SK-N-SH treated with all-trans-retinoic acid at 6 μM for 48 hours (cell line): ENCODE results near the gene TRAF7.

ENCODE experiments used
- ATAC-seq: fragments of 200-7000 bp; cut with Tn5 transposase; 3 replicates; pipeline ENCODE4 v1.9.1; 2020; ENCODE audit warnings: mild to moderate bottlenecking, moderate library complexity
- ARNTL ChIP-seq: fragments of 450-650 bp; formaldehyde crosslinking; IDR thresholded peaks from 2 replicates; pipeline ENCODE4 v1.5.0; 2020; ENCODE audit warnings: low read depth, mild to moderate bottlenecking, moderate library complexity, borderline replicate concordance
- BACH2 ChIP-seq: fragments of 250-450 bp; sonication (Bioruptor Pico); IDR thresholded peaks from 2 replicates; pipeline ENCODE4 v1.9.0; 2021; ENCODE audit warnings: mild to moderate bottlenecking, borderline replicate concordance
- CREB5 ChIP-seq: fragments of 250-450 bp; sonication (Bioruptor Pico); IDR thresholded peaks from 2 replicates; pipeline ENCODE4 v1.5.1; 2020; ENCODE audit warnings: low read depth, mild to moderate bottlenecking, moderate library complexity
- CSDC2 ChIP-seq: fragments of 250-450 bp; sonication (Bioruptor Pico); IDR thresholded peaks from 2 replicates; pipeline ENCODE4 v1.5.0; 2020; ENCODE audit warnings: mild to moderate bottlenecking, moderate library complexity
- ESRRG ChIP-seq: fragments of 250-450 bp; sonication (Bioruptor Pico); IDR thresholded peaks from 2 replicates; pipeline ENCODE4 v1.6.1; 2021; ENCODE audit warnings: mild to moderate bottlenecking
- GLIS3 ChIP-seq: fragments of 250-450 bp; sonication (Bioruptor Pico); IDR thresholded peaks from 2 replicates; pipeline ENCODE4 v1.5.0; 2020; ENCODE audit warnings: mild to moderate bottlenecking, moderate library complexity
- ISL1 ChIP-seq: fragments of 250-450 bp; sonication (Bioruptor Pico); IDR thresholded peaks from 2 replicates; pipeline ENCODE4 v2.1.2; 2022; ENCODE audit warnings: mild to moderate bottlenecking, moderate library complexity
- OSR1 ChIP-seq: fragments of 250-450 bp; sonication (Bioruptor Pico); IDR thresholded peaks from 2 replicates; pipeline ENCODE4 v1.8.0; 2022; ENCODE audit warnings: moderate library complexity, mild to moderate bottlenecking, inconsistent platforms
- PPARA ChIP-seq: fragments of 250-450 bp; sonication (Bioruptor Pico); IDR thresholded peaks from 2 replicates; pipeline ENCODE4 v1.5.0; 2020; ENCODE audit warnings: mild to moderate bottlenecking, borderline replicate concordance
- RARB ChIP-seq: fragments of 250-450 bp; sonication (Bioruptor Pico); IDR thresholded peaks from 2 replicates; pipeline ENCODE4 v1.8.0; 2021; ENCODE audit warnings: mild to moderate bottlenecking, moderate library complexity
- SNAI2 ChIP-seq: fragments of 250-450 bp; sonication (Bioruptor Pico); IDR thresholded peaks from 2 replicates; pipeline ENCODE4 v1.5.0; 2020; ENCODE audit warnings: mild to moderate bottlenecking, moderate library complexity
- TCF4 ChIP-seq: fragments of 250-450 bp; sonication (Bioruptor Pico); IDR thresholded peaks from 2 replicates; pipeline ENCODE4 v1.8.0; 2021; ENCODE audit warnings: mild to moderate bottlenecking, moderate library complexity, borderline replicate concordance
- TOX ChIP-seq: fragments of 250-450 bp; sonication (Bioruptor Pico); IDR thresholded peaks from 2 replicates; pipeline ENCODE4 v1.8.0; 2021; ENCODE audit warnings: mild to moderate bottlenecking, moderate library complexity, borderline replicate concordance
- ZC3H10 ChIP-seq: fragments of 250-450 bp; sonication (Bioruptor Pico); IDR thresholded peaks from 2 replicates; pipeline ENCODE4 v1.5.1; 2021; ENCODE audit warnings: mild to moderate bottlenecking, moderate library complexity
- ZFP3 ChIP-seq: fragments of 250-450 bp; sonication (Bioruptor Pico); IDR thresholded peaks from 2 replicates; pipeline ENCODE4 v1.5.0; 2020; ENCODE audit warnings: mild to moderate bottlenecking, moderate library complexity
- ZFP30 ChIP-seq: fragments of 450-650 bp; formaldehyde crosslinking; IDR thresholded peaks from 2 replicates; pipeline ENCODE4 v1.5.0; 2022; ENCODE audit warnings: mild to moderate bottlenecking, moderate library complexity
- ZNF565 ChIP-seq: fragments of 450-650 bp; formaldehyde crosslinking; conservative IDR thresholded peaks from 2 replicates; pipeline ENCODE4 v1.5.0; 2020; ENCODE audit warnings: low read depth, mild to moderate bottlenecking, moderate library complexity
- ZNF70 ChIP-seq: fragments of 450-650 bp; formaldehyde crosslinking; IDR thresholded peaks from 2 replicates; pipeline ENCODE4 v1.5.0; 2020; ENCODE audit warnings: mild to moderate bottlenecking, moderate library complexity
- ZNF8 ChIP-seq: fragments of 450-650 bp; formaldehyde crosslinking; IDR thresholded peaks from 2 replicates; pipeline ENCODE4 v1.5.0; 2020; ENCODE audit warnings: mild to moderate bottlenecking, moderate library complexity
- TF ChIP-seq, protein P1 (sequence below): fragments of 250-450 bp; sonication (Bioruptor Pico); IDR thresholded peaks from 2 replicates; pipeline ENCODE4 v1.5.0; 2020; ENCODE audit warnings: mild to moderate bottlenecking, moderate library complexity
- TF ChIP-seq, protein P2 (sequence below): fragments of 250-450 bp; sonication (Bioruptor Pico); IDR thresholded peaks from 2 replicates; pipeline ENCODE4 v1.8.0; 2020; ENCODE audit warnings: mild to moderate bottlenecking, moderate library complexity, borderline replicate concordance
- TF ChIP-seq, protein P3 (sequence below): fragments of 250-450 bp; sonication (Bioruptor Pico); IDR thresholded peaks from 2 replicates; pipeline ENCODE4 v1.5.1; 2021; ENCODE audit warnings: mild to moderate bottlenecking, moderate library complexity
- TF ChIP-seq, protein P4 (sequence below): fragments of 250-450 bp; sonication (Bioruptor Pico); IDR thresholded peaks from 2 replicates; pipeline ENCODE4 v1.8.0; 2021; ENCODE audit warnings: low read depth, mild to moderate bottlenecking, moderate library complexity, borderline replicate concordance

TRAF7 gene

DNA sequence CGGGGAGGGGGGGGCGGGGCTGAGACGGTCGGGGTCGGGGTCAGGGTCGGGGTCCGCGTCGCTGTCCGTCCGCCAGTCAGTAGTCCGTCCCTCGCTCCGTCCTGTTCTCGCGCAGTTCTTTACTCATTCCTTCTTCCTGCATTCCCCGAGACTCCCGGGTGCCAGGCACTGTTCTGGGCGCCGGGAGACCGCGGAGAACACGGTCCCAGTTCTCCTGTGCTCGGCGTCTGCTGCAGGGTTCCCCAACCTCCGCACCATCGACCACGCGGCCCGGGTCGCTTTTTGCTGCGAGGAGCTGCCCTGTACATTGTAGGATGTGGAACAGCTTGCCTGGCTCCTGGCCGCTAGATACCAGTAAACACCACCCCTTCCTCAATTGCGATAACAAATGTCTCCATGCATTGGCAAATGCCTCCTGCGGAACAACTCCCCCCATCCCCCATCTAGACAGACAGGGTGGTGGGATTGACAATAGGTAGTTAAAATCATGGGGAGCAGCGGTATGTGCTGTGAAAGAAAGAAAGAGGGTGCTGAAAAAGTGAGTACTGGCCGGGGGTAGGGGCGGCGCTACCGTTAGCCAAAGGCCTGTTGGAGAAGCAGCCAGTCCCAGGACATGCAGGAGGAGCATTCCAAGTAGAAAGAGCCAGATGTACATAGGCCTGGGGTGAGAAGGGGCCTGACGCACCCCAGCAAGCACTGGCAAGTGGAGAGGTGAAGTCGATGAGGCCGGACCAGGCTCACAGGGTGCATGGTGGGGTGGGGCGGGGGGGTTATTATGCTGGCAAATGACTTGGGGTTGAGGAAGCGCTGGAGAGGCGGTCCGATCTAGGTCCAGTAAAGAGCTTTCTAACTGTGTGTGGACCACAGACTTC is 631 bp downstream of the TRAF7 start:
- peak; percentile 22 for ATAC-seq
- TF ChIP-seq ZNF8 (no peak), OSR1 (CRISPR knock-in tag) (no peak), ISL1 (CRISPR knock-in tag) (no peak), ARNTL (CRISPR knock-in tag) (no peak), ZNF70 (no peak), CSDC2 (CRISPR knock-in tag) (no peak), CREB5 (CRISPR knock-in tag) (no peak), TCF4 (CRISPR knock-in tag) (no peak), RARB (no peak), ESRRG (CRISPR knock-in tag) (no peak), GLIS3 (no peak), ZC3H10 (CRISPR knock-in tag) (no peak), ZFP3 (CRISPR knock-in tag) (no peak), ZFP30 (CRISPR knock-in tag) (no peak), ZNF565 (CRISPR knock-in tag) (no peak), BACH2 (CRISPR knock-in tag) (no peak), SNAI2 (no peak)
- TF ChIP-seq, protein P1, sequence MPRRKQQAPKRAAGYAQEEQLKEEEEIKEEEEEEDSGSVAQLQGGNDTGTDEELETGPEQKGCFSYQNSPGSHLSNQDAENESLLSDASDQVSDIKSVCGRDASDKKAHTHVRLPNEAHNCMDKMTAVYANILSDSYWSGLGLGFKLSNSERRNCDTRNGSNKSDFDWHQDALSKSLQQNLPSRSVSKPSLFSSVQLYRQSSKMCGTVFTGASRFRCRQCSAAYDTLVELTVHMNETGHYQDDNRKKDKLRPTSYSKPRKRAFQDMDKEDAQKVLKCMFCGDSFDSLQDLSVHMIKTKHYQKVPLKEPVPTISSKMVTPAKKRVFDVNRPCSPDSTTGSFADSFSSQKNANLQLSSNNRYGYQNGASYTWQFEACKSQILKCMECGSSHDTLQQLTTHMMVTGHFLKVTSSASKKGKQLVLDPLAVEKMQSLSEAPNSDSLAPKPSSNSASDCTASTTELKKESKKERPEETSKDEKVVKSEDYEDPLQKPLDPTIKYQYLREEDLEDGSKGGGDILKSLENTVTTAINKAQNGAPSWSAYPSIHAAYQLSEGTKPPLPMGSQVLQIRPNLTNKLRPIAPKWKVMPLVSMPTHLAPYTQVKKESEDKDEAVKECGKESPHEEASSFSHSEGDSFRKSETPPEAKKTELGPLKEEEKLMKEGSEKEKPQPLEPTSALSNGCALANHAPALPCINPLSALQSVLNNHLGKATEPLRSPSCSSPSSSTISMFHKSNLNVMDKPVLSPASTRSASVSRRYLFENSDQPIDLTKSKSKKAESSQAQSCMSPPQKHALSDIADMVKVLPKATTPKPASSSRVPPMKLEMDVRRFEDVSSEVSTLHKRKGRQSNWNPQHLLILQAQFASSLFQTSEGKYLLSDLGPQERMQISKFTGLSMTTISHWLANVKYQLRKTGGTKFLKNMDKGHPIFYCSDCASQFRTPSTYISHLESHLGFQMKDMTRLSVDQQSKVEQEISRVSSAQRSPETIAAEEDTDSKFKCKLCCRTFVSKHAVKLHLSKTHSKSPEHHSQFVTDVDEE (CRISPR knock-in tag) = no peak
- TF ChIP-seq, protein P2, sequence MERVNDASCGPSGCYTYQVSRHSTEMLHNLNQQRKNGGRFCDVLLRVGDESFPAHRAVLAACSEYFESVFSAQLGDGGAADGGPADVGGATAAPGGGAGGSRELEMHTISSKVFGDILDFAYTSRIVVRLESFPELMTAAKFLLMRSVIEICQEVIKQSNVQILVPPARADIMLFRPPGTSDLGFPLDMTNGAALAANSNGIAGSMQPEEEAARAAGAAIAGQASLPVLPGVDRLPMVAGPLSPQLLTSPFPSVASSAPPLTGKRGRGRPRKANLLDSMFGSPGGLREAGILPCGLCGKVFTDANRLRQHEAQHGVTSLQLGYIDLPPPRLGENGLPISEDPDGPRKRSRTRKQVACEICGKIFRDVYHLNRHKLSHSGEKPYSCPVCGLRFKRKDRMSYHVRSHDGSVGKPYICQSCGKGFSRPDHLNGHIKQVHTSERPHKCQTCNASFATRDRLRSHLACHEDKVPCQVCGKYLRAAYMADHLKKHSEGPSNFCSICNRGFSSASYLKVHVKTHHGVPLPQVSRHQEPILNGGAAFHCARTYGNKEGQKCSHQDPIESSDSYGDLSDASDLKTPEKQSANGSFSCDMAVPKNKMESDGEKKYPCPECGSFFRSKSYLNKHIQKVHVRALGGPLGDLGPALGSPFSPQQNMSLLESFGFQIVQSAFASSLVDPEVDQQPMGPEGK = no peak
- TF ChIP-seq, protein P3, sequence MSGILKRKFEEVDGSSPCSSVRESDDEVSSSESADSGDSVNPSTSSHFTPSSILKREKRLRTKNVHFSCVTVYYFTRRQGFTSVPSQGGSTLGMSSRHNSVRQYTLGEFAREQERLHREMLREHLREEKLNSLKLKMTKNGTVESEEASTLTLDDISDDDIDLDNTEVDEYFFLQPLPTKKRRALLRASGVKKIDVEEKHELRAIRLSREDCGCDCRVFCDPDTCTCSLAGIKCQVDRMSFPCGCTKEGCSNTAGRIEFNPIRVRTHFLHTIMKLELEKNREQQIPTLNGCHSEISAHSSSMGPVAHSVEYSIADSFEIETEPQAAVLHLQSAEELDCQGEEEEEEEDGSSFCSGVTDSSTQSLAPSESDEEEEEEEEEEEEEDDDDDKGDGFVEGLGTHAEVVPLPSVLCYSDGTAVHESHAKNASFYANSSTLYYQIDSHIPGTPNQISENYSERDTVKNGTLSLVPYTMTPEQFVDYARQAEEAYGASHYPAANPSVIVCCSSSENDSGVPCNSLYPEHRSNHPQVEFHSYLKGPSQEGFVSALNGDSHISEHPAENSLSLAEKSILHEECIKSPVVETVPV (CRISPR knock-in tag) = no peak

GRCh38 chr16:2156849-2157224 is 1.3 kb downstream of the TRAF7 start:
- no peak for ATAC-seq
- no peak for TF ChIP-seq PPARA (CRISPR knock-in tag)
- no peak for TF ChIP-seq CSDC2 (CRISPR knock-in tag)
- TF ChIP-seq ZFP3 (CRISPR knock-in tag) = no peak
- TF ChIP-seq TOX (CRISPR knock-in tag) = no peak
- TF ChIP-seq, protein P2 = no peak
- TF ChIP-seq ZFP30 (CRISPR knock-in tag) = no peak
- TF ChIP-seq SNAI2 = no peak
- TF ChIP-seq, protein P3 (CRISPR knock-in tag) = no peak
- no peak for TF ChIP-seq ZNF565 (CRISPR knock-in tag)
- TF ChIP-seq GLIS3 = no peak
- TF ChIP-seq, protein P1 (CRISPR knock-in tag) = no peak
- TF ChIP-seq, protein P4, sequence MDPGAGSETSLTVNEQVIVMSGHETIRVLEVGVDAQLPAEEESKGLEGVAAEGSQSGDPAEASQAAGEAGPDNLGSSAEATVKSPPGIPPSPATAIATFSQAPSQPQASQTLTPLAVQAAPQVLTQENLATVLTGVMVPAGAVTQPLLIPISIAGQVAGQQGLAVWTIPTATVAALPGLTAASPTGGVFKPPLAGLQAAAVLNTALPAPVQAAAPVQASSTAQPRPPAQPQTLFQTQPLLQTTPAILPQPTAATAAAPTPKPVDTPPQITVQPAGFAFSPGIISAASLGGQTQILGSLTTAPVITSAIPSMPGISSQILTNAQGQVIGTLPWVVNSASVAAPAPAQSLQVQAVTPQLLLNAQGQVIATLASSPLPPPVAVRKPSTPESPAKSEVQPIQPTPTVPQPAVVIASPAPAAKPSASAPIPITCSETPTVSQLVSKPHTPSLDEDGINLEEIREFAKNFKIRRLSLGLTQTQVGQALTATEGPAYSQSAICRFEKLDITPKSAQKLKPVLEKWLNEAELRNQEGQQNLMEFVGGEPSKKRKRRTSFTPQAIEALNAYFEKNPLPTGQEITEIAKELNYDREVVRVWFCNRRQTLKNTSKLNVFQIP (CRISPR knock-in tag) = no peak
- no peak for TF ChIP-seq ZNF8
- TF ChIP-seq OSR1 (CRISPR knock-in tag) = no peak
- TF ChIP-seq BACH2 (CRISPR knock-in tag) = no peak
- no peak for TF ChIP-seq ISL1 (CRISPR knock-in tag)
- TF ChIP-seq RARB = no peak
